A673 (cell line): ENCODE measurements around the gene TLE1.

Experiments
- CTCF ChIP-seq: fragments of 300-800, 200-600 bp; sonication (generic); conservative IDR thresholded peaks from 2 replicates; pipeline ENCODE4 v1.5.1; 2017; ENCODE audit warnings: low read depth, mild to moderate bottlenecking, antibody characterized with exemption, low read length, moderate library complexity, mixed read lengths
- EZH2 ChIP-seq: fragments of 200-600 bp; sonication (generic); IDR thresholded peaks from 2 replicates; pipeline ENCODE4 v1.6.1; 2017; ENCODE audit warnings: borderline replicate concordance, low read depth, mild to moderate bottlenecking, mixed read lengths, antibody characterized with exemption, low read length; ENCODE audit not compliant: poor library complexity, severe bottlenecking

- TF ChIP-seq EZH2 (no peak), CTCF (no peak)
These were observed 58.1 kb downstream of the TLE1 start for GRCh38 chr9:81631218-81631745.
